GM19025 (cell line): Measurements from ENCODE around the gene AKAIN1.

Experiments
- ATAC-seq: cut with Tn5 transposase; IDR thresholded peaks from one replicate; pipeline ENCODE4 v1.9.1; 2021; ENCODE audit warnings: mild to moderate bottlenecking, low read depth, moderate library complexity; ENCODE audit not compliant: unreplicated experiment

AKAIN1 gene

GRCh38 chr18:5103286-5103685 lies 93.8 kb downstream of the AKAIN1 start:
- no peak for ATAC-seq

DNA sequence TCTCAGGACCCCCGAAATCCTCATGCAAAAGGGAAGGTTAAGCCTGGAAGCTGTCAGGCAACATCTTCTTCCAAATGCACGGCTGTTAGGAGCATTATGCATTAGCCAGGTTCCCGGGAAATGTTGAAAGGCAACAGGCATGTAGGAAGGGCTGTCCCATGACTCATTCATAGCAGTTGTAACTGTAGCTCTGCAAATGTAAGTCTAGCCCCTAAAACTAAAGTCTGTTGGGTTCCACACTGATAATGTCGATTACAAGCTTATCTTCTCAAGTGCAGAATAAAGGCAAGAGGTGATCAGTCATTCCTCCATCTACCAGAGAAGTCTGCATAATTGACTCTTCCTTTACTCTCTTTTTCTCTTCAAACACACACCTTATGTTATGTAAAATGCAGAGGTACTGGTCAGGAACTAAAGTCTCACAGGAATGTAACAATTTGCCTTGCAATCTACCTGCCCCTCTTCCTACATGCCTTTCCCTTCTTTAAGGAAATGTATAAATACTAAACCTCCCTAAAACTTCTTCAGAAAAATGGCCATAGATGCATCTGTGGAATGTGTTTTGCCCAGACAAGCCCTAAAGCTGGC lies 99.8 kb downstream of the AKAIN1 start:
- no peak for ATAC-seq

DNA sequence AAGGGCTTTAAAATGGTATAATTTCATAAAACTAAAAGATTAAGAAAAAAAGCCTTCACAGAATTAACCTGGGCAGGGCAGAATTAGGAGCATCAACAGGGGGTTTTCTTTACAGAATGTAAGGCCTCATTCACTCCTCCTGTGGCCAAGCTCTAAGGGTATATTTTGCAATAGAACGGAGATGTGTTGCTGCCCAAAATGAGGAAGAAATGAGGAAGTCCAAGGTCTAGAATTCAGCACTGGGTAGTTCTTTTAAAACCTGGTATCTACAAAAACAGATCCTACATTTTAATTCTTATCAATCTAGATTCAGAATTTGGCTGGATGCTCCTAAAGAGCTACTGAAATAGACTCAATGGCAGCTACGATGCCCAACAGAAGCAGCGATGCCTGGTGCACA lies 101.8 kb downstream of the AKAIN1 start:
- no peak for ATAC-seq

- no peak for ATAC-seq
These were observed 103.2 kb downstream of the AKAIN1 start for GRCh38 chr18:5093902-5094301.
